Stimulated activated naive CD8-positive, alpha-beta T cell treated with anti-CD3 and anti-CD28 coated beads, Interleukin-15, Interleukin-2, amounts not matched to agents 100 ng/mL and 50 ng/mL, for 24 hours (primary cell): ENCODE results near the gene PLEKHA1.

Experiments
- H3K27ac Mint-ChIP-seq: one replicate; pipeline ENCODE4 v1.8.0; 2021; ENCODE audit warnings: mild to moderate bottlenecking, mixed read lengths
- H3K27me3 Mint-ChIP-seq: one replicate; pipeline ENCODE4 v1.8.0; 2021; ENCODE audit warnings: mixed read lengths
- H3K36me3 Mint-ChIP-seq: one replicate; pipeline ENCODE4 v1.8.0; 2021; ENCODE audit warnings: low read depth, mixed read lengths
- H3K4me1 Mint-ChIP-seq: one replicate; pipeline ENCODE4 v1.8.0; 2021; ENCODE audit warnings: low read depth, mixed read lengths
- H3K4me3 Mint-ChIP-seq: one replicate; pipeline ENCODE4 v1.8.0; 2021; ENCODE audit warnings: mild to moderate bottlenecking, mixed read lengths
- H3K9me3 Mint-ChIP-seq: one replicate; pipeline ENCODE4 v1.8.0; 2021; ENCODE audit warnings: mixed read lengths

PLEKHA1 gene

GRCh38 chr10:122381680-122382079 lies 7.2 kb downstream of the PLEKHA1 start:
- Mint-ChIP-seq H3K4me1 (peaks cover 73% of the 10 kb centered on the region), H3K4me3 (no peak overlapping the region), H3K9me3 (peaks cover 12% of the 10 kb centered on the region), H3K36me3 (peaks cover 33% of the 10 kb centered on the region), H3K27ac (no peak overlapping the region), H3K27me3 (no peaks in the 10 kb centered on the region)

DNA sequence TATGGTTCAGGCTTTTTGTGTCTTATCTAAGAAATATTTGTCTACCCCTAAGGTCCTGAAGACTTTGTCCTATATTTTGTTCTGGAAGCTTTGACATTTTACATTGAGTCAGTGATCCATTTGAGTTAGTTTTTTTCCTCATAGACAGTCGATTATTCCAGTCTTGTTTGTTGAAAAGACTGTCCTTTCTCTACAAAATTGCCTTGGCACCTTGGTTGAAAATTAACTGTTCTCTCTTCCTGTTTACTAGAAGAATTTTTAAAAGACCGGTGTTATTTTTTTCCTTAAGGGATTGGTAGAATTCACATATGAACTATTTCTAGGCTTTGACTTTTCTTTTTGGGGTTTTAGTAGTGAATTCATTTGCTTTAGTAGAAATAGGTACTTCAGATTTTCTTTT lies 12.0 kb downstream of the PLEKHA1 start:
- Mint-ChIP-seq H3K27me3 (no peaks in the 10 kb centered on the region), H3K4me3 (no peak overlapping the region), H3K9me3 (peaks cover under 1% of the 10 kb centered on the region), H3K27ac (no peak overlapping the region), H3K36me3 (peaks cover 38% of the 10 kb centered on the region), H3K4me1 (peaks cover 68% of the 10 kb centered on the region)

GRCh38 chr10:122387572-122387971 lies 13.1 kb downstream of the PLEKHA1 start:
- peaks cover 42% of the 10 kb centered on the region for H3K36me3 Mint-ChIP-seq
- H3K27me3 Mint-ChIP-seq: no peaks in the 10 kb centered on the region
- H3K4me3 Mint-ChIP-seq: no peak overlapping the region
- H3K4me1 Mint-ChIP-seq: peaks cover 65% of the 10 kb centered on the region
- H3K27ac Mint-ChIP-seq: peak overlapping the region; percentile 72
- no peaks in the 10 kb centered on the region for H3K9me3 Mint-ChIP-seq

- Mint-ChIP-seq H3K4me1 (peaks cover 65% of the 10 kb centered on the region), H3K9me3 (no peaks in the 10 kb centered on the region), H3K36me3 (peaks cover 45% of the 10 kb centered on the region), H3K27ac (peak overlapping the region; percentile 72), H3K27me3 (no peaks in the 10 kb centered on the region), H3K4me3 (peak overlapping the region; percentile 2)
Observed at GRCh38 chr10:122388287-122388997, 13.9 kb downstream of the PLEKHA1 start.

GRCh38 chr10:122390271-122390670 lies 15.8 kb downstream of the PLEKHA1 start:
- peaks cover 53% of the 10 kb centered on the region for H3K36me3 Mint-ChIP-seq

GRCh38 chr10:122390679-122391078 lies 16.2 kb downstream of the PLEKHA1 start:
- no peak overlapping the region for H3K4me3 Mint-ChIP-seq
- no peaks in the 10 kb centered on the region for H3K27me3 Mint-ChIP-seq
- H3K27ac Mint-ChIP-seq: no peak overlapping the region
- H3K9me3 Mint-ChIP-seq: no peaks in the 10 kb centered on the region
- H3K36me3 Mint-ChIP-seq: peaks cover 52% of the 10 kb centered on the region
- peaks cover 56% of the 10 kb centered on the region for H3K4me1 Mint-ChIP-seq

More at GRCh38 chr10:122390271-122390670, 15.8 kb downstream of the PLEKHA1 start:
- H3K4me1 Mint-ChIP-seq: peaks cover 60% of the 10 kb centered on the region
- no peak overlapping the region for H3K4me3 Mint-ChIP-seq
- no peaks in the 10 kb centered on the region for H3K27me3 Mint-ChIP-seq
- no peaks in the 10 kb centered on the region for H3K9me3 Mint-ChIP-seq
- no peak overlapping the region for H3K27ac Mint-ChIP-seq

DNA sequence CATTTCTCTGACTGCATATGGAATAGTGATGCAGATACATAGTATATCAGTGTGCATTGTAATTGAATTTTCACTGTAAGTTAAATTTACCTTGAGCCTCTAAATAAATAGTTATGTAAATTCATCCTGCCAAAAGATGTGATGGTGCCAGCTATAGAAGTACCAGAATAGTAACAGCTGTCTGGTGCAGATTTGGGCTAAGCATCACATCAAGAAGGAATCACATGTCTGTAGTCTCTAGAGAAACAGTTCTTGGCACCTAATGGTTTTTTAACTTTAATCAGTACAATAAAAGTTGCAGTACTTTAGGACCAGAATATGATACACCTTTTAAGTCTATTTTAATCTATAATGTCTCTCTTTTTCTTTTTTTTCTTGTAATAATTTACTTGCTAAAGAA lies 17.4 kb downstream of the PLEKHA1 start:
- H3K27ac Mint-ChIP-seq: no peak overlapping the region
- H3K27me3 Mint-ChIP-seq: no peaks in the 10 kb centered on the region
- H3K4me1 Mint-ChIP-seq: peaks cover 44% of the 10 kb centered on the region
- H3K4me3 Mint-ChIP-seq: no peak overlapping the region
- no peaks in the 10 kb centered on the region for H3K9me3 Mint-ChIP-seq
- H3K36me3 Mint-ChIP-seq: peaks cover 57% of the 10 kb centered on the region

DNA sequence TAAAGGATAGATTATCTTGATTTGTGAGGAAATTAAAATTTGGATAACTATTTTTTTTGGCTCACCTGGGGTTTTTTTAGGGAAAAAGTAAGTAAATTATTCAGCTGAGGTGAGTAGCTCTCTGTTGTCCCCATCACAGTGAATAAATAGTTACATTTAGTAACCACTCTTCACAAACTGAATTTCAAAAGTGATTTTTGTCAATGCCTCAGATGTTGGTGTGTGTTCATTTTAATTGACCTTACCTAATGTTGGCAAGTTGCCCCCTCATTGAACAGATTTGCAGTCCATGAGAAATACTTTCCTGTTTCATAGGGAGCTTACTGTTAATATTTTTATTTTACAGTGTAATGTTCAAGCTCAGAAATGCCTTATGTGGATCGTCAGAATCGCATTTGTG lies 18.3 kb downstream of the PLEKHA1 start:
- no peaks in the 10 kb centered on the region for H3K27me3 Mint-ChIP-seq
- H3K36me3 Mint-ChIP-seq: peaks cover 57% of the 10 kb centered on the region
- H3K27ac Mint-ChIP-seq: no peak overlapping the region
- H3K4me3 Mint-ChIP-seq: no peak overlapping the region
- peaks cover 41% of the 10 kb centered on the region for H3K4me1 Mint-ChIP-seq
- H3K9me3 Mint-ChIP-seq: no peaks in the 10 kb centered on the region

DNA sequence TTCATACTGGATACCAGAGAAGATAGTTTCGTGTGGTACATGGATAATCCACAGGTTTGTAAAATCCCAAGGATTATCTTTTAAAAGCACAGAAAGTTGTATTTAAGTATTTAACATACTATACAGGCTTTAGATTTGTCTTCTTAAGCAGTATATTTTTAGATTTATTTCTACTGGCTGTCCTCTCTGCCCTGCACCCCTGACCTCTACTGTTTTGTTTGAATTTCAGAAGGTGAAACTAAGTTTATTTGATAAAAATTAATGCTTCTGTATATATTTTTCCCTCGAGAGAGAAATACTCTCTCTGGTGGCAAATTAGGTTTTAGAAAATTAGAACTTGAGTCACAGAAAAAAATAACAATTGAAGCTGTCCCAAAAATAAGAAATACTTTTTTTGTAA lies 18.8 kb downstream of the PLEKHA1 start:
- no peak overlapping the region for H3K27ac Mint-ChIP-seq
- H3K27me3 Mint-ChIP-seq: no peaks in the 10 kb centered on the region
- no peak overlapping the region for H3K4me3 Mint-ChIP-seq
- no peaks in the 10 kb centered on the region for H3K9me3 Mint-ChIP-seq
- H3K4me1 Mint-ChIP-seq: peaks cover 37% of the 10 kb centered on the region
- peaks cover 60% of the 10 kb centered on the region for H3K36me3 Mint-ChIP-seq

- H3K27ac Mint-ChIP-seq: no peak overlapping the region
- peaks cover 24% of the 10 kb centered on the region for H3K36me3 Mint-ChIP-seq
- H3K4me1 Mint-ChIP-seq: peaks cover 24% of the 10 kb centered on the region
- H3K4me3 Mint-ChIP-seq: no peak overlapping the region
- no peaks in the 10 kb centered on the region for H3K27me3 Mint-ChIP-seq
- H3K9me3 Mint-ChIP-seq: no peaks in the 10 kb centered on the region
Observed at GRCh38 chr10:122402548-122403131, 28.1 kb downstream of the PLEKHA1 start.

DNA sequence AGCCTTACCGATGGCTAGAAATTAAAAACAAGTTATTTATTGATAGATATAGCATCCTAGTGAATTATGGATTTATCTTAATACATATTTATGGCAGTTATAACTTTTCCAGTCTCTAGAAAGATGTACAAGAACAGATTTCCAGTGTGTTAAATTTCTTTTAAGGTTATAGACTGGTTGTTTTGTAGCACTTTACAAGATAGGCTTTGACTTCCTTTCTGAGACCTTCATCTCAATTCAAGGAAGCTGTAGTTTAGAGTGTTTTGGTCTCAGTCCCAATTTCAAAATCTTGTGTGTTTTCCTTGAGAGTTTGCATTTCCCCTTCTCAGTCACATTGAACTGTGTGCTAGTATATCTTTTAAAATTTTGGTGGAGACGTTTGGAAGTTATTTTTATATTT lies 30.1 kb downstream of the PLEKHA1 start:
- H3K27me3 Mint-ChIP-seq: no peaks in the 10 kb centered on the region
- peaks cover 30% of the 10 kb centered on the region for H3K4me1 Mint-ChIP-seq
- H3K4me3 Mint-ChIP-seq: no peak overlapping the region
- no peak overlapping the region for H3K27ac Mint-ChIP-seq
- H3K9me3 Mint-ChIP-seq: no peaks in the 10 kb centered on the region
- H3K36me3 Mint-ChIP-seq: peaks cover 20% of the 10 kb centered on the region

- Mint-ChIP-seq H3K27me3 (no peaks in the 10 kb centered on the region), H3K4me3 (no peak overlapping the region), H3K9me3 (no peaks in the 10 kb centered on the region), H3K4me1 (peaks cover 33% of the 10 kb centered on the region), H3K36me3 (peaks cover 25% of the 10 kb centered on the region), H3K27ac (peak overlapping the region; percentile 29)
Observed at GRCh38 chr10:122407375-122408125, 33.0 kb downstream of the PLEKHA1 start.

GRCh38 chr10:122413327-122413726 lies 38.8 kb downstream of the PLEKHA1 start:
- Mint-ChIP-seq H3K9me3 (peaks cover 4% of the 10 kb centered on the region), H3K27ac (no peak overlapping the region), H3K36me3 (peaks cover 44% of the 10 kb centered on the region), H3K4me3 (no peak overlapping the region), H3K27me3 (no peaks in the 10 kb centered on the region), H3K4me1 (peaks cover 46% of the 10 kb centered on the region)

DNA sequence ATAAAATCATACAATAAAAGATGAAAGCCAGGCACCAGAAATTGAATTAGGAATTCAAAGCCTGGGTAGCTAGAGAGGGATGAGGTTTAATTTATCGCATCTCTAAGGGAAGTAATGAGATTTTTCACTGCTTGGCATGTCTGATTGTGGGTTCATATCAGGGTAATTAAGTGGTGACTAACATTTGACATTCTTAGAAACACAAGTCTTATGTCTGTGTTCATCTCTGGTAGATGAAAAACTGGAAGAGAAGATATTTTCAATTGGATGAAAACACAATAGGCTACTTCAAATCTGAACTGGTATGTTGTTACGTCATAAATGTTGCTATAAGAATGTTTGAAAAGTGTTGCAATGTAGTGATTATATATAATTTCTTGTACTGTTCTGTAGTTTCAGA lies 43.2 kb downstream of the PLEKHA1 start:
- H3K4me1 Mint-ChIP-seq: peaks cover 84% of the 10 kb centered on the region
- no peaks in the 10 kb centered on the region for H3K27me3 Mint-ChIP-seq
- H3K27ac Mint-ChIP-seq: peak overlapping the region; percentile 40
- H3K4me3 Mint-ChIP-seq: peak overlapping the region; percentile 49
- H3K36me3 Mint-ChIP-seq: peaks cover 54% of the 10 kb centered on the region
- peaks cover 4% of the 10 kb centered on the region for H3K9me3 Mint-ChIP-seq

DNA sequence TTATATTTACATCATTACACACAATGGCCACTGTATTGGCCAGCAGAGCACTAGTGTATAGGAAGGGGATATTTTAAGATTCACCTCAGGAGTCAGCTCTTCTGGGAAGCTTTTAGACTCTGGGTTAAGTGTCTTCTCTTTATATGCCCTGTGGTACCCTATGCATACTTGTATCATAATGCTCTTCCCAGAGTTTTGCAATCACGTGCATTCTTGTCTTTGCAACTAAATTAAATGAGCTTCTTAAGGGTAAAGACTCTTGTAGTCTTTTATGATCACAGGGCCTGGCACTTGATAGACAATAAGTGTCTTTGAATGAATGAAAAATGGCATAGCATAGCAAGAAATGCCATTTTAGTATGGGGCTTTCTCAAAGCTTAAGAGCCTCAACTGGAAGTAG lies 44.5 kb downstream of the PLEKHA1 start:
- Mint-ChIP-seq H3K9me3 (peaks cover 4% of the 10 kb centered on the region), H3K27me3 (no peaks in the 10 kb centered on the region), H3K36me3 (peaks cover 51% of the 10 kb centered on the region), H3K27ac (no peak overlapping the region), H3K4me1 (peaks cover 89% of the 10 kb centered on the region), H3K4me3 (no peak overlapping the region)
